GM21737 (cell line): Measurements from ENCODE around the gene ACLY.

Experiments
- ATAC-seq: cut with Tn5 transposase; IDR thresholded peaks from one replicate; pipeline ENCODE4 v1.9.1; 2021; ENCODE audit warnings: mild to moderate bottlenecking, moderate library complexity; ENCODE audit not compliant: unreplicated experiment

The ACLY gene

DNA sequence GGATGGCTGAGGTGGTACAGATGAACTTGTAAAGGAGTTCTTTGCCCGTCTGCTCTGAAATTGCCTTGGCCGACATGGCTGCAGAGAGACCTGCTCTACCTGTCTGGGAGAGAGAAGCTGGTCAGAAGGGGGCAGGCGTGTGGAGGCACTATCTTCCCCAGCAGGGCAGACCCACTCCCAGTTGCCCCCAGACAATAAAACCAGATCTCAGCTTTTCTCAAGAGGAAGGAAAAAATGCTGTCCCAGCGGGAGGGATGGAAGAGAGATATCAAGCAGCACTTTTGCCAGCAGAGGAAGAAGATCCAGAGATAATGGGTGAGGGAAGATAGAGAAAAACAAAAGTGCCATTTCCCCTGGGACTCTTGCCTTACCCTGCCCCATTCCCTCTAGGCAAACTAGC lies 5.0 kb downstream of the ACLY start:
- no peak for ATAC-seq

DNA sequence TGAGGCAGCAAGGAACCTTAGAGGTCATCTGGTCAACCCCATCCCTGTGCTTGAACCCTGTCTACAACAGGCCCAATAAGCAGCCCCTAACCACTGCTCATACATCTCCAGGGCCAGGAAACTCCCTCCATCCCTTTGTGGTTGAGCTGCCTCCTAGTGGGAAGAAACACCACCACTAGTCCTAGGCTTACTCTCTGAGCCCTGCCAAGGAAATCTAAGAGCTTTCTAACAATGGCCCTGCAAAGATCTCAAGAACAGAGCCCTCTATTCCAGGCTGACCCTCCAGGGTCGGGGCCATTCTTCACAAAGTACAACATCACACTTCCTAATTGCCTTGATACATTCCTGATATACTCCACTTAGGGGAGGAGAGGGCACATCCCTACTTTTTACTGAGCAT lies 5.8 kb downstream of the ACLY start:
- ATAC-seq = no peak

DNA sequence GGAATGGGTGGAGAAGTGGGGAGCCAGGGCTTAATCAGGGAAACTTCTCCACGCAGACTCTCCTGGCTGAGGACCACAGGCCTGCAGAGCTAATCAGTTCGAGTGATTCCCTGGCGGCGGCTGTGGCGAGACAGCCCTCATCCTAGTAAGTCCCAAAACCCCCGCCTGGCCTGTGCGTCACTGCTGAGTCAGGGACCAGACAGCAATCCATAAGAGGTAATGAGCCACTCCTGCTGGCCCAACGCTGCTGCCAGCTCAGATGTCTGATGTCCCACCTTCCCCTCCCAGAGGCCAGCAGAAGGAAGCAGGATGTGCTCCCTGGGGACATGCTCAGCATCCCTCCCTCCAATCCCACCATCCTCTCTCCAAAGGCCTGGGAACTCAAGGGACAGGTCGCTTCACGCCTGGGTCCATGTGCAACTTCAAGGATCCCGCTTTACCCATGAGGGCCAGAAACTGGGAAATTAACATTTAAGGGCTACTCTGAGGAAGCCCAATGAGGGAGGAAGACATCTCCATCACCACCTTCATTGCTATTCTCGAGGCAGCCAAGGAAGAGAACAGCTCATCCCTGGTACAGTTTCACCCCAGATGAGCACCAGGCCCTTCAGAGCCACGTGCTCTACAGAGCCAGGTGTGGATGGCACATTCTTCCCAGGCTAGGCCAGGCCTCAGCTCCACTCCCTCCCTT lies 7.9 kb downstream of the ACLY start:
- ATAC-seq = no peak

DNA sequence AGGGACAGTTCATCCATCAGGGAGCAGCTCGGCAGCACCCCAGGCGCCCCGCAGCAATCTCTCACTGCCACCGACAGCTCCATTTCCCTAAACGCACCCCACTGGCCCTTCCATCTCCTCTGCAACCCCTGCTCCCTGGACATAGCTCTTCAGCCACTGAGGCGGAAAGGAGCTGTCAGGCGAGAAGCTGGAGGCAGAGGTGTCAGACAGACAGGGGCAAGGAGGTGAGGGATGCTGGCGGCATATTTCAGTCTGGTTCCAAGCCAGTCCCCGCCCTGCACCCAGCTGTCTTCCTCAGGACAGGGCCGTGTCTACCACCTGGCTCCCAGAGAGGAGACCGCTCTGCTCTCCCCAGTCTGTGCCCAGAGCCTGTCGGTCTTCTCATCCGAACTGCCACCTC lies 9.7 kb downstream of the ACLY start:
- ATAC-seq = no peak

DNA sequence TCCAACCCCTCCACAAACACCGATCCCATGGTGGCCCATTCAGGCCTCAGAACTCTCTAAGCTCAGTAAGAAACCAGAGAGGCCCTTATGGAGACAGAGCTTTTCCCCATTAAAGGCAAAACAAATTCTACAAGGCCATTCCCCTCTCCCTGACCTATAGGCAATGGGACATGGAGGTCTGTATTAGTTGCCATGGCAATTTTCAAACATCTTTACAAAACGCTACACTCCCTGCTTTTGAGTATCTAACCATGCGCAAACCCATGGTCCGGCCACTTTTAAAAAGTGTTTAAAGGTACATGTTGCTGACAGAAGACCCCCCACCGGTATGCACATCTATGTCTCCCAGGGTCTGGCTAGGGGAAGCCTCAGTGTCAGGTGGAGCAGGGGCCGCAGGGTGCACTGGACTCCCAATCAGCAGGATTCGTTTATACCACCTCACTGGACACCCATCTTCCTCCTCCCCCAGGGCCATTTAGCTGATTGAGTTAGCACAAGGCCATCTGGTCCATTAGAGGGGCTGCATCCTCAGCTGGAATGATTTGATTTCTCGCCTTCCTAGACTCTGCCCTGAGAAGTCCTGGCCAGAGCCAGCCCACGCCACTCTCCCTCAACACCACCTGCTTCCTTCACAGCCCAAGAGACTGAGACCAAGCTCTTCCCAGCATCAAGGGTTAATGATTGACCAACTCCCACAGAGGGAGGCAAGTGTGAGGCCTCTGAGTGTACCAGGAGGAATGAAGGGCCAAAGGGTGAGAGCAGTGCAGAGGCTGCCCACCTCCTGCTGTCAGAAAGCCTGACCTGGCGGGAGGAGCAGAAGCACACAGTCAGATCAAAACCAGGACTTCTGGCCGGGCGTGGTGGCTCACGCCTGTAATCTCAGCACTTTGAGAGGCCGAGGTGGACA lies 10.9 kb downstream of the ACLY start:
- ATAC-seq = no peak

DNA sequence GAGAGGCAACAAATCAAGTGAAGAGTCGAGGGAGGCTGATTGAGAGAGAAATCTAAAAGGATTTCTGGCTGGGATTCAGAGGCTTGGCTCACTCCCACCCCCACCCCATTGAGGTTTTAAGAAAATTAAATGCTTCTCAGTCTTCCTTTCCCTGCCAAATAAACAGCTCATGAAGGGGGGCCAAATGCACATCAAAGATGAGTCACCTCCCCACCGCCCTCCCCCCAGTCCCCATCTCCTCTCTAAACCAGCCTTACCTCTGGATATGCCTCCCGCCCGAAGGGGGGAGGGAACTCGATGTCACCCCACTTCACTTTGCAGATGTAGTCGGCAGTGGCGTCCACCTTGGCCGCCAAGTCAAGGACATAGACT lies 11.6 kb downstream of the ACLY start:
- ATAC-seq = no peak

DNA sequence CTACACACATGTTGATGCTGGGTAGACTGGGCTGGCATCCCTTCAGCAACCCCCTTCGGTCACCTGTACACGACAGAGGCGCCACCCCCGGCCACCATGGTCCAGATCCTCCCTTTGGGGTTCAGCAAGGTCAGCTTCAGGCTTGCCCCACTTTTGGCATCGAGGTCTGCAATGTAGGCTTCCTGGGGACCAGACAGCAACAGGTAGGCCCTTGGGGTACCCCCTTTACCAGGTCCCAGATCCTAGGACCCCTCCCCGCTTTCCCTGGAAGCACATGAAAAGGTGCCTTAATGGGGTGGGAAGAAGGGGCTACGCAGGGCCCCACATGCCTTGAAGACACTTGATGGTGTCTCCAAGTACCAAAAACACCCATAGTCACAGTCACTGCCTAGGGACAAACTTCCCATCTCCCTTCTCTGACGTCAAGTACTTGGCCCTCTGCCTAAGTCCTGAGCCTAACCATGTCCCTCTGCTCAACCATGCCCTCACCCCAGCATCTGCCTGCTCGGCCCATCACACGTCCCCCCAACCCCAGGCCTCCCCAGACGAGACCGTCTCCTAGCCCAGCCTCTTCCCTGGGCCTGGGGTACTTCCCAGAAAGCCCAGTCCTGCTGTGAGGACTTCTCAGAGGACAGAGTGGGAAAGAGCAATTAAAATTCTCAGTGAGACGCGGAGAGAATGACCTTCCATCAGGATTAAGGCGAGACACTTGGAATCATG lies 12.1 kb downstream of the ACLY start:
- no peak for ATAC-seq

DNA sequence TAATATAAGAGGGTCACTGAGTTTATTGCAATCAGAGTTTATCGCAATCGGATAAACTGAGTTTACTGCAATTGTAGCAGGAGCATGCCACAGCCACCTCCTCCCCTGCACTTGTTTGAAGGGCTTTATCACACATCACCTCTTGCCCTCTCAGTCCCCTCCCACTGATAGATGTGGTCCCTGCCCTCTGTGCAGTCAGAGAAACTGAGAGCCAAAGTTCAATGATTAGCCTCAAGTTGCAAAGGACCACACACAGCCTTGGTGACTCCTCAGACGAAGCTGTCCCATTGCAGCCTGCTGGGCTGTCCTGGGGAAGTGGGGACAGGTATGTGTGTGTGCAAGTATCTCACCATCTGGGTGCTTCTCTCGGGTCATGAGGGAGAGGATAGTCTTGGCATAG lies 13.6 kb downstream of the ACLY start:
- ATAC-seq = no peak

DNA sequence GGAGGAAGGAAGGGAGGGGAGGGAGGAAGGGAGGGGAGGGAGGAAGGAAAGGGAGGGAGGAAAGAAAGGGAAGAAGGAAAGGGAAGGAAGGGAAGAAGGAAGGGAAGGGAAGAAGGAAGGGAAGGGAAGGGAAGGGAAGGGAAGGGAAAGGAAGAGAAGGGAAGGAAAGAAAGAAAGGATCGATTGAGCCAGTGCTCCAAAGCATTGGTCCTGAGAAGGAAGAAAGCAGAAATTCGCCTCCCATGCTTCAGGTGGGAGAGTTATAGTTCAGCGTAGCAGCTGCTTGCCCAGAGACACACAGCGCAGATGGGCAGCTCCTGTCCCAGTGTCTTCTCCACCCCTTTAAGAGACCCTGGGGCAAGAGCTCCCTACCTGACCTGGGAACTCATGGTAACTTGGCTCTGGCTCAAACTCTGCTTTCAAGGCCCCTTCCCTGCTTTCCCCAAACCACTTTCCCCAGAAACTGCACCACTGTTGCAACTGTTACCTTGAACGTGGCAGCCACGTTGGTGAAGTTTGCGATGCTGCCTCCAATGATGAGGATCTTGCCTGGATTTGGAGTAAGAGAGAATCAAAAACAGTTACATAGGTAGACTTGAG lies 14.4 kb downstream of the ACLY start:
- no peak for ATAC-seq

DNA sequence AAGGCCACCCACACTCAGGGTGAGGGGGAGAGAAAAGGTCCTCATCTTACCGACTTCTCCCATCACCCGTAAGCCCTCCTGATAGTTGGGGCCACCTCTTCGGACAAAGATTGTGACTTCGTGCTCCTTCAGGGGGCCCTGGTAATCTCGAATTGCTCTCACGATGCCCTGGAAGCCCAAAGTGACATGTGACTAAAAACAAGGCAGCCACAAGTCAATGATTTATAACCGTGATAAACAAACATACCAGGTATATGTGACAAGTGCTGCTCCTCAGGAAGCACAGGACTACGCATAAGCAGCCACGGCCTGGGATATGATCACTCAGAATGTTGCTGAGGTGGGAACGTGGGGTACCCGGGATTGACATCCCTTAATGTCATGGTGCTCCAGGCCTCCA lies 17.1 kb downstream of the ACLY start:
- ATAC-seq = no peak

DNA sequence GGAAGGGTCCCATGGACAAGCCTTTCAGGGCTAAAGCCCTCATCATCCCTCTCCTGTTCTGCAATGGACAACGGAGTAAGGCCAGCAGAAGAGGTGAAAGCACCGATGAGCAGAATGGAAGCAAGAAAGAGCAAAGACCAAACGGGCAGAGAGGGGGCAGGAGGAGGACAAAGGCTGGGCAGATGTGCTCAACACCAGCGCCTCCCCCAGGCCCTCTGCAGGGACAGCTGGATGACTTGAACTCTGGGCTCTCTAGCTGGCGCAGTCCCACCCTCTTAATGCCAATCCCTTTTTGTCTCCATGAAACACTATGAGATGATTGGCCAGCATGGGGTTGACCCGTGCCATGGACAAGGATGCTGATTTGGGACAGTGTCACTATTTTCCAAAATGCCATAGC lies 22.0 kb downstream of the ACLY start:
- ATAC-seq = no peak

DNA sequence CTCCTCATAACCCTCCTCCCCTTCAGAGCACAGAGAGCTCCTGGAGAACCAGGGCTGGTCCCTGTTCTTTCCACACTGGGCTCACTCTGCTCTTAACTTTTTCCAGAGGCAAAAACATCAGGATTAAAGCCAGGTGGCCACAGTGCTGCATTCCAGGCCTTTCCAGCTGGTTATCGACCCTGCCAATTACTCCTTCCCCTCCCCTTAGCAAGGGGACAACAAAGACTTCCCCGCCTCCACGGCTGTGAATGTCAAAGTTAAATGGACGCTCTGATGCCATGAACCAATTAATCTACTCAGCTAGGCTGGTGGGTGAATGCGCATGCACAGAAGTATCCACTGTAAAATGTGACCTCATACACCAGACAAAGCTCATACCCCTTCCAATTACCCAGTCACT lies 23.1 kb downstream of the ACLY start:
- no peak for ATAC-seq

DNA sequence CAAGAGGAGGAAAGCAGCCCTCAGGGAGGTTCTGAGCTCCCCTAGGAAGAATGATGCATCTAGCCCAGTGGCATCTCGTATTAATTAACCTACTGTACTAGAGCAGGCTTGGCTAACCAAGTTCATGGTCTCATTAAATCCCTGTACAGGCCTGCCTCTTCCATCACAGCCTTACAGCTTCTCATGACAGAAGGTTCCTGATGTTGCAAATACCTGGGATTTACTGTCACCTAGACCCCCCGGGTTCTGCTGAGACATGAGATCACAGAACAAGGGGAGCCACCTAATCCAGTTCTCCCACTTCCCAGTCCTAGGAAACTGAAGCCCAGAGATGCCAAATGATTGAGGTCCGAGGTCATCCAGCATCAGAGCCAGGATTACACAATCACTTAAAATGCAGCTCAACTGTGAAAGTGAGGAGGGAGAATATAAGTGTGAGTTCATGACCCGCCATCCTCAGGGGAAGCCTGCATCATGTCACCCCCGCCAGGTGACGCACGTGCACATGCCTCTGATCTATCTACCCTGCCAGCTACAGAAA lies 23.9 kb downstream of the ACLY start:
- no peak for ATAC-seq

DNA sequence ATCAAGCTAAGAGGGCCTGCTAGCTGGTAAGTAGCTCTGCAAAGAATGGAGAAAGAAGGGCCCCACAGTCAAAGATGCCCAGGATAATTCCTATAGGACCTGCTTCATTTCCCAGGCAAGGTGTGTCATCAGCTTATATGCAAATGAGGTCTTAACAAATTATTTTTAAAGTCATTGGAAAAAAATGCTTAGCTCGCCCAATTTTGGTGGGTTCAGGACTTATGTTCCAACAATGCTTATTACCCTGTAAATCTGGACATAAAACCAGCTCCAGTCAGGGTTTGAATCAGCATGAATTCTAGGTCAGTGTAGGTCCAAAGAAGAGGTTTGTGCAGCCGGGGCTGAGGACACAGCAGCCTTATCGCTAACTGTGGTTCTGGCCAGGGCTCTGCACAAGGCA lies 25.4 kb downstream of the ACLY start:
- no peak for ATAC-seq

DNA sequence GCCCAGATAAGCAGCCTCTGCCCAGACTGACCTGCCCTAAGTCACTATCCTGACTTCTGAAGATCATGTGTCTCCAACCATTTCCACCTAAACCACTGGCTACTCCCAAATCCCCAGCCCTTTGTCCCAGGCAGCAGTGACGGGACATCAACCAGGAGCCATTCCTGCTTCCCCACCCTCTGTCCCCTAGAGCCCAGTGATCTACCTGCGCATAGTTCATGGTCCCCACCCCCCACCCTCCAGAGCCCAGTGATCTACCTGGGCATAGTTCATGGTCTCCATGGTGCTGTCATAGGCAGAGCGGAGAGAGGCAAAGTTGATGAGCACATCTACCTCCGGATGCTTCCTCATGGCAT lies 26.8 kb downstream of the ACLY start:
- ATAC-seq = no peak

DNA sequence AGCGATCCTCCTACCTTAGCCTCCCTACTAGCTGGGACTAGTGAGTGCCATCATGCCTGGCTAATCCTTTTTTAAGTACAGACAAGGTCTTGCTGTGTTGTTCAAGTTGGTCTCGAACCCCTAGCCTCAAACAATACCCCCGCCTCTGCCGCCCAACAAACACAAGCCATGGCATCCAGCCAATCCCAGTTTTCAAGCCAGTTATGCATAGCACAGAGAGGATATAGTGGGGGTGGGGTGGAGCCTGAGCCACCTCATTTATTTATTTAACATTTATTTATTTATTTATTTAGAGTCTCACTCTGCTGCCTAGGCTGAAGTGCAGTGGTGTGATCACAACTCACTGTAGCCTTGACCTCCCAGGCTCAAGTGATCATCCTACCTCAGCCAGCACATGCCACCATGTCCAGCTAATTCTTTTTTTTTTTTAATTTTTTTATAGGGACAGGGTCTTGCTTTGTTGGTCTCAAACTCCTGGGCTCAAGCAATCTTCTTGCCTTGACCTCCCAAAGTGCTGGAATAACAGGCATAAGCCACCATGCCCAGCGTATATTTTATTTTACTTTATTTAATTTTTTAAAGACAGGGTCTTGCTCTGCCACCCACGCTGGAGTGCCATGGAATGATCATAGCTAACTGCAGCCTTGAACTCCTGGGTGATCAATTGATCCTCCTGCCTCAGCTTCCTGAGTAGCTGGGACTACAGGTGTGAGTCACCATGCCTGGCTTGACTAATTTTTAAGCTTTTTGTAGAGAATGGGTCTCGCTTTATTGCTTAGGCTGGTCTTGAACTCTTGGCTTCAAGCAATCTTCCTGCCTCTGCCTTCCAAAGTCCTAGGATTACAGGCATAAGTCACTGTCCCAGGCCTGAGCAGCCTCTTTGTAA lies 27.4 kb downstream of the ACLY start:
- ATAC-seq = no peak

DNA sequence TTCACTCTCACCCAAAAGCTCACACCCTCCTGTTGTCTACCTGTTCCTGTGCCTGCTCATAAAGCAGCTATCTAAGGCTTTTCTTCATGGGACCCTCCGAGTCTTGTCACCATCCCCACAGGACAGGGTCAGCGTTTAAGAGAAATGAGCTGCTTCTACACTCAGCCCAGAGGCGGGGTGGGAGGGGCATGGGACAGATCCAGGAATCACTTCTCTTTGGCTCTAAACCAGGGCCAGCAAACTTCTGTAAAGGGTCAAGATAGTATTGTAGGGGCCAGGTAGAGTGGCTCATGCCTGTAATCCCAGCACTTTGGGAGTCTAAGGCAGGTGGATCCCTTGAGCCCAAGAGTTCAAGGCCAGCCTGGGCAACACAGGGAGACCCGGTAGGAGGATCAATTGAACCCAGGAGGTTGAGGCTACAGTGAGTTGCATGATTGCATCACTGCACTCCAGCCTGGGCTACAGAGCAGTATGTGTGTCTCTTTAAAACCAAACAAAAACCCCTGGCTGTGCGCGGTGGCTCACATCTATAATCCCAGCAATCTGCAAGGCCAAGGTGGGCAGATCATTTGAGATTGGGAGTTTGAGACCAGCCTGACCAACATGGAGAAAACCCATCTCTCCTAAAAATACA lies 30.3 kb downstream of the ACLY start:
- no peak for ATAC-seq

DNA sequence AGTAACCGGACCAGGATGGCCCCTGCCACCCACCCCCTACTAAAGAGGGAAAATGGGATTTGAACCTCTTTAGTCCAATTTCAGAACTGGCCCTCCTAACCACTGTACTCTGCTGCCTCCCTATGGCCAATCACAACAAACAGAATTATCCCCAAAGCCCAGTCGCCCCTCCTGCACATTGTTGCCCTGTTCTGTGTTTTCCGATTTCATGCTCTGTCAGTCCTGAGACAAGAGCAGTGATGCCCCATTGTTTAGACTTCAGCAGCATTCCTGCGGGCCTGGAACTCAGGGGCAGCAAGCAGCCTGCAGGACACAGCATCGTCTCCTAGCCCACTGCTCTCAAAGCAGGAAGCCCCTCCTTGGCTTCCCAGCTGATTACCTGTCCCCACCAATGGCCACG lies 33.0 kb downstream of the ACLY start:
- no peak for ATAC-seq

DNA sequence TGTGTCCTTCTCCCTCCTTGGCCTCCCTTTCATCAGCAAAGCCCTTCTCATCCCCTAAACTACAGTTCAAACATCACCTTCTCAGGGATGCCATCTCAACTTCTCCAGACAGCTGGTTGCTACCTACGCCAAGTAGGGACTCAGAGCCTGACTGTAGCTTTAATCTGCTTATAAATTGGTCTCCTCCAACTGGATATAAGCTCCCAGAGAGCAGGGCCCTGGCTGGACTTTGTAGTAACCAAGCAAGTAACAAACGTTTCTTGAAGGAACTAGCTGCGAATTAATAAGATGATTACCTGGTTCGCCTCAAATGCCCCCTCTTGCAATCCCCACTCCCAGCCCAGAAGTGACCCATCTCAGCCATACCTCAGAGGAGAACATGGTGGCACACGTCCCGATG lies 36.0 kb downstream of the ACLY start:
- ATAC-seq = no peak

DNA sequence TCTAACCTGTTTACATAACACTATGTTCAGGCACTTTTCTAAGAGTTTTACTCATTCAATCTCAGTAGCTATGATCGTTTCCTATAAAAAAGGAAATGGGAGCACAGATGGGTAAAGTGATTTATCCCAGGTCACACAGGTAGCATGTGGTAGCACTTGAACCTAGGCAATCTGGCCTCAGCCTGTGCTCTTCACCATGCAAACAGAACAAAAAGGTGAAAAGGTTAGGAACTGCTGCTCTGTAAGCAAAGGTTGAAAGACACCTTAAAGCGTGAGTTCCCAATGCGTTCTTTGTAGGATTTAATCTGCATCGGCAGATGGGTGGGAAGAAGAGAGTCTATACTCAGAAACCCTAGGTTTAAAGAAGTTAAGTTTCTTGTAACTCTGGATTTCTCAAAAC lies 38.6 kb downstream of the ACLY start:
- no peak for ATAC-seq
